GM21447 (cell line): ENCODE measurements around the gene CCDC60.

ENCODE experiments used
- ATAC-seq: cut with Tn5 transposase; IDR thresholded peaks from one replicate; pipeline ENCODE4 v1.9.1; 2021; ENCODE audit not compliant: unreplicated experiment

Gene CCDC60

DNA sequence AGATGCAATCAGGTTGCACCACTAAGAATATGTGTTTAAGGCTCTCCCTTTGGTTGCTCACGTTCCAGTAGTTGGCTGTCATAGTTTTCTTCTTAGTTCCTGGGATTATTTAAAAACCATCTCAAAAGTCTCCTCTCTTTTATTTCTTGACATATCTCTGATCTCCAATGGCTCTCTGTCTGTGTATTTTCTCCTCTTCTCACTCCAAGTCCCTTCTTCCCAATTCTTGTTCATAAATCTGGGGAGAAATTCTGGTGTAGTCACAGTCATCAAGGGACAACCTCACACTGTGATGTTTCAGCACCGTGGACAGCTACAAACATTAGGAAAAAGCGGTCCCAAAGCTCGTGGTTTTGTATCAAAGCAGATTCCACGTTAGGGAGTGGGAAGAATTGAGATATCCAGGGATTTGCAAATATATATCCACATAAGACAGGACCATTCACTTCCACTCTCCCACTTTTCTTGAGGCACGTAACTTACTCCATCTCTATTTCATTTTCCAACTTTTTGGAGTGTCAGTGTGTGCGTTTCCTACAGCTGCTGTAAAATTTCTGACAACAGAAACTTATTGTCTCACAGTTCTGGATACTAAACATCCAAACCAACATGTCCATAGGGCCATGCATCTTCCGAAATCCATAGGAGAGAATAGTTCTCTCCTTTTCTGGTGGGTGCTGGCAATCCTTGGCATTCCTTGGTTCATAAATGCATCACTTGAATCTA, 178.4 kb downstream of the CCDC60 start:
- ATAC-seq, result no peak

DNA sequence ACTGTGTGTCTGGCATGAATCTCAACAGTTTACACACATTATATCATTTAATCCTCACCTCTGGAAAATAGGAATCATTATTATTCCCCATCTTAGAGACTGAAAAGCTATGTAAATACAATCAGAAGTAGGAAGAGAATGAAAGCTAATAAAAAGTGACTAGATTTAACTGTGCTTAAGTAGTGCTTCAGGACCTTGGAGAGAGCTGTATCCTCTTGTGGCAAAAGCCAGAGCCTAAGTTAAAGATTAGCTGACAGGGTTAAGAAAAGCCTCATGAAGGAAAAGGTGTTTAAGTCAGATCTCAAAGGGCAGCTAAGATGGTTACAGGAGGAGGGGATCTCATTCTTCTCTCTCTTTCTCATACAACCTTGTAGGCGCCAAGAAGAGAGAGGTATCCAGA, 193.7 kb downstream of the CCDC60 start:
- no peak for ATAC-seq

DNA sequence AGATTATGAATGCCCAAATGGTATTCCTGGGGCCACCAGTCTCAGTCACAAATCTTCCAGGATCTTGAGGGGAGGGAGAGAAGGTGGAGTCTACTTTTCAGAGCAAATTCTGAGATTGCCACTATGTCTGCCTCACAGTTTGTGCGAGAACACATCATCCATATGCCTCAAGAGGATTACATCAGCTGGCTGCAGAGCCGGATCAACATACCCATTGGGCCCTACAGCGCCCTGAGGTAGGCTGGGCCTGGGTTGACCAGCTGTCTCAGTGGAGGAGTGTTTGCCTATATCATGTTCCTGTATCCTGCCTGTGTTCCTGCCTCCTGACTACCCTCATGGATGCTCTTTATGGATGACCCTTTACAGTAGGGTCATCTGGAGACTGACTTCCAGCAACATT, 205.9 kb downstream of the CCDC60 start:
- ATAC-seq, result no peak

DNA sequence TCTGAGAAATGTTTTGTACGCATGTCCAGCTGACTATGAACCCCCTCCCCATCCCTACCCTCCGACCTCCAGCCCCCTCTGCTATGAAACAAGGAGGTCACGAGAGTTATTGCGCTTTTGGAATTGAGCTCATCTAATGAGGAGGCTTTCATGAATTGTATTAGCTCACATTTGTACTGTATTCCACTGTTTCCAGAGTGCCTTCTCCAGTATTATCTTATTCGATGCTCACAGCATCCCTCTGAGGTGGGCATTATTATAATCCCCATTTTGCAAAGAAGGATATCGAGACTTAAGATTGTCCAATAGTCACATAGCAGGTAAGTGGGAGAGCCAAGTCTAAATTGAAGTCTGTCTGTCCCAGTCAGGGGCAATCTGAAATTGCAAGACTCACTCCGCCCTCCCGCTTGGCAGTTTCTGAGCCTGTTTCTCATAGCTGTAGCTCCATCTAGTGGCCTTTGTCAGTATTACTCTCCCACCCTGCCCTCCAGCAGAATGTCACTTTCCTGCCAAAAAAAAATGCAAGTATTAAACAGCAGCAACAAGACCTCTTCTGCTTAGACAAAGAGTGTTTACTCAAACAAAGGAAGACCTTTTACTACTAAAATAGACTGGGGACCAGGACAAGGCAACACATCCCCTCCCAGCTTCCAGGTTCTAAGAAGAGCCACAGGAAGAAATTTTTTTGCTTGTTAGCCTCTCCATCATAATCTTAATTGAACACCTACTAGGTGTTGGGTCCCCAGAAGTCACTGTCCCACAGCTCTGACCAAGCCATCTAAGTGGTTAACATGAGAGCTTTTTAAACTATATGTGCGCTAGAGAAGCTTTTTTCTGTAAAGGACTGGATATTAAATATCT, 210.5 kb downstream of the CCDC60 start:
- no peak for ATAC-seq

DNA sequence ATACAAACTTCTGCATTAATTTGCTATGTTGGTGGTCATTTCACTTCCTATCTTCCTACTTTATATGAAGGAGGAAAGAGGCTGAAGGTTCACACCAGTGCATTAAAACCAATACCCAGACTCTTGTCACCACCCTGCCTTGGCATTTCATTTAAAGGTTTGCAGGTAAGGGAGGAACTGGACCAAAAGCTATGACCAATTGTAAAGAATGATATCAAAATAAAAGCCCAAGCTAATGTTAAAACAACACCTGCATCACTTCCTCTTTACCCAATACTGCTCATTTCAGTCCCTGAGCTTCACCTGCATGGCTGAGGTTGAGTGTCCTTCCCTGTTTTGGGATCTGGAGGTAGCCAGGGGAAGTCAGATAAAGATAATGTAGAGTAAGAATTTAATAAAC, 211.8 kb downstream of the CCDC60 start:
- ATAC-seq, result no peak

DNA sequence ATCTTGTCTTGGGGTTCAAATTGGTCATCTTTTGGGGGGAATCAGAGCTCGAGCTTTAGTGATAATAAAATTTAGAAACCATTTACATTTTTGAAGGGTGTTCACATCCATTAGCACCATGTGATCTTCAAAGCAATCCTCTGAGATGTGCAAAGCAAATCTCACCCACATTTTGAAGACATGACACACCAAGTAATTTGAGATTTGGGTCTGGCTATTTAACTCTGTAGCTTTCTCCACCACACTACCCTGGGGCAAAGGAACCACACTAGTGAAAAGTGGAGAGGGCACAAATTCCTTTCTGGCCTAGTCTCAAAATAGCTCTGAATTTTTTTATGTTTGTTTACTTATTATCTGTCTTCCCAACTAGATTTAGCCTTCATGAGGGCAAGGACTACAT, 212.5 kb downstream of the CCDC60 start:
- ATAC-seq, result no peak

DNA sequence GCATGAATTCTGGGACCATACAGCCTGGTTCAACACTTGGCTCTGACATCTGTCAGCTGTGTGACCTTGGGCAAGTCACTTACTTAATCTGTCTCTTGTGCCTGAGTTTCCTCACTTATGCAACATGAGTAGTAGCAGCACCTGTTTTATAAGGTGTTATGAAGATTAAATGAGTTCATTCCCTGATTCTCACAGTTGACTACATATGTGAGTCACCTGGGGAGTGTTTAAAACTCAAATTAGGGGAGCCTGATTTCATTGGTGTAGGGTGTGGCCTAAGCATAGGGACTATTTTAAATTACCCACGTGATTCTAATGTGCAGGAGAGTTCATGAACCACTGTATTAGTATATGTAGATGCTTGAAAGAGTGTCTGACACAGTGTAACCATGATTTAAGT, 222.3 kb downstream of the CCDC60 start:
- ATAC-seq, result no peak

DNA sequence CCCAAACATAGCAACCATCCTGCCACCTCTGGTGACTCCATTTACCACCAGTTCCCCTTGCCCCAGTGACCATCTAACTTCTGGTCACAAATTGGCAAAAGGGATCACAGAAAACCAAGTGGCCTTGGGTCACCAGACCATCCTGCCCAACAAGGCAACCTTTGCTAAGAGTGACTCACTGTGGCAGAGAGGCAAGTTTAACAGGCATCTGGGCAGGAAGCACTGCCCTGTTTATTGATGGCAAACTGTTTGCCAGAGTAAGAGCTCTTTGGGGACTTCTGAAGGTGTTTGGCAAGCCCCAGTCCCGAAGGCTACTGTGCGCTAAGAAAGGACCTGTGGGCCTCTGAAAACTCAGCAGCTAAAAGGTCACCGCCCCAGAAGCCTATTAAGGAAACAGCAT, 230.9 kb downstream of the CCDC60 start:
- no peak for ATAC-seq

DNA sequence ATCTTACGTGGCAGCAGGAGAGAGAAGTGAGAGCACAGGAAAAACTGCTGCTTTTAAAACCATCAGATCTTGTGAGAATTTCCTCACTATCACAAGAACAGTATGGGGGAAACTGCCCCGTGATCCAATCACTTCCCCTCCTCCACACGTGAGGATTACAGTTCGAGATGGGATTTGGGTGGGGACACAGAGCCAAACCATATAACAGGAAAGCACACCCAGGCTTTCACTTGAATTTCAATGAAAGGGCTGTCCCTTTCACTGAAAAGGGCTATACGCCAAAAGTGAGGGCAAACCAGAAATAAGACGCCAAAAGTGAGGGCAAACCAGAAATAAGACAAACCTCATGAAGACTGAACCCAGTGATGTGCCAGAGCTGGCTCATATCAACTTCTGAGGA, 236.2 kb downstream of the CCDC60 start:
- ATAC-seq, result no peak

DNA sequence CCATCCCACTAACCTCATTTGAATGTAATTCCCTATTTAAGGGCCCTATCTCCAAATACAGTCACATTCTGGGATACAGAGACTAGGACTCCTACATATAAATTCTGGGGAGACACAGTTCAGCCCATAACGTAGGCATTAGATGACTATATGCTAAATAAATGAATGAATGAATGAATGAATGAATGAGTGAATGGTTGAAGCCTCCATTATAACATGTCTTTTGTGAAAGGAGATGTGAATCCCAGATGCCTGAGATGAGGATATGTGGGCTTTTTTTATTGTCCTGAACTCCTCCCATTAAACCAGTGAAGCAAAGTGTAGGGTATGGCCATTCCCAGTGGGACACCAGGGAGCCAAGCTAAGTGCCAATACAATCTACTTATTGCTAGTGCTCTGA, 238.6 kb downstream of the CCDC60 start:
- no peak for ATAC-seq

DNA sequence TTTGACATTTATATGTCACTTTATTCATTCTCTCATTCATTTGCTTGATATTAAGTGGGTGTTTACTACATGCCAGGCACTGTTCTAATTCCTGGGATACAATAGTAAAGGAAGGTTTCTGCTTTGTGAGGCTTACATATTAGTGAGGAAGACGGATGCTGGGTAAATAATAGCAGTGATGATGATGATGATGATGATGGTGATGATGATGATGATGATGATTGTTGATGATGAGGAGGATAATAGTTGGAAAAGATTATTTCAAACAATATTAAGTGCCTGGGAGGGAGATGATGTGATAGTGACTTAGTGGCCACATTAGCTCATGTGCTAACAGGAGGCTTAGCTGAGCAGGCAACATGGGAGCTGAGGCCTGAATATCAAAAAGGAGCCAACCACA, 239.7 kb downstream of the CCDC60 start:
- ATAC-seq, result no peak

DNA sequence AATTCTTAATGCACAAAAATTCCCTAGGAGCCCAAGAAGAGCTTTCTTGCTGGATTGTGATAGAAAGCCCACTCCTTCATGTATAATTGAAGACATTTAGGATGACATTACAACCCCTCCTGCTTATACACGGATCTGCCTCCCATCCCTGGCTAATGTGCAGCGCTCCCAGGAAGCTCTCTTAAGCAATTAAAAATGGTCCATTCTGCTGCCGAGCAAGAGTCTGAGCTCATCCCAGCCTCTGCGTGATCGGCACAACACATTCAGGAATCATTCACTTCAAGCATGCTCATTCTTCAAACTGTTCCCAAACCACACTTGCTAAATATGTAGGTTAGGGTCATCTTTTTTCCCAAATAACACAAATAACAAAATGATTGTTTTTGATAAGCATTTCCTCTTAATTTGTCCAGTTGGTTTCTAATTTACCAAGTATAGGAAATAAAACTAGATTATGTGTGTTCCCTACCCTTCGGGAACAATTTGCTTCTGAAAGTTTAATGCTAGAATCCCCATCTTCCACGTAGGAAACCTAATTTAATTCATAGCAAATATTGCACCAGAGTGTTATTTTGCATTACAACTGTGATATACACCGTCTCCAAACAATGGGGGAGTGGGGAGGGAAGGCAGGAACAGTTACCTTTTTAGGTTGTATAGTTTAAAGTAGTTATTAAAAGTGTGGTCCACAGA, 241.7 kb downstream of the CCDC60 start:
- no peak for ATAC-seq

DNA sequence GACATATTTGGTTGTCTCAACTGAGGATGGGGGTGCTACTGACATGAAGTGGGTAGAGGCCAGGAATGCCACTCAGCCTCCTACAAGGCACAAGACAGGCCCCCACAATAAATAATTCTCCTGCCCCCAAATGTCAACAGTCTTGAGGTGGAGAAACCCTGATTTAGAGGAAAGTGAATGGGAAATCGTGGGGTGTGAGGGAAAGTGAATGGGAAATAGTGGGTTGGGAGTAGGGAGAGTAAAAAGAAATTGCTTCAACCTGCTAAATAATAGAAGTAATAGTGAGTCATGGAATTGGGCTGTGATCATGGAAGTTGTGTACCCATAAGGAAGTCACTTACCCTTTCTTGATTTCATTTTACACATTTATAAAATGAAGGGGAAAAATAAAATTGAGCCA, 242.4 kb downstream of the CCDC60 start:
- ATAC-seq, result no peak

DNA sequence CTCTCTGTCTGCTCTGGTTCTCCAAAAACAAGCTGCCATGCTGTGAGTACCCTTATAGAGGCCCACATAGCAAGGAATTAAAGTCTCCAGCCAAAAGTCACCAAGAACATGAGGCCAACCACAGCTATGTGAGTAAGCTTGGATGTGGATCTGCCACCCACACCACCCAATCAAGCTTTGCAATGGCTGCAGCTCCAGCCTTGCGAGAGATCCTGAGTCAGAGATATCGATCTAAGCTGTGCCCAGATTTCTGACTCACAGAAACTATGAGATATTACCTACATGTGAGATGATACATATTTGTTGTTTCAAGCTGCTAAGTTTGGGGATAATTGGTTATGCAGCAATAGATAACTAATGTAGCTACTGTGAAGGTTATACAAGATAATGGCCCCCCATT, 243.6 kb downstream of the CCDC60 start:
- no peak for ATAC-seq

DNA sequence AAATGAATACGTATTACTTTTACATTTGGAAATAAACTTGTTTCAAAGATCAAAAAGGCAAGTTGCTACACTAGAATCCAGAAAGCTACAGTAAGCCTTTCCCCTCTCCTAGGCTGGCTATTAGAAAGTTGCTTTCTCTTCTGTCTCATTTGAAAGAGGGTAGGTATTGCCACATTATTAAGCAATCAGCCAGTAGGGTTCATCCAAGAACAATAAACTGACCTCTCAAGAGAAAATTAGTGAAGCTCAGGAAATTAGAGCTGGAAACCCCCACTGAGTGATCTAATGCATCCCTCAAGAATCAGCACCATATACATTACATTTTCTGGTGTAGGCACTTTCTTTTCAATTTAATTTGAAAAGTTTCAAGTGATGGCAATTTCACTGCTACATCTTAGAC, 254.6 kb downstream of the CCDC60 start:
- no peak for ATAC-seq

DNA sequence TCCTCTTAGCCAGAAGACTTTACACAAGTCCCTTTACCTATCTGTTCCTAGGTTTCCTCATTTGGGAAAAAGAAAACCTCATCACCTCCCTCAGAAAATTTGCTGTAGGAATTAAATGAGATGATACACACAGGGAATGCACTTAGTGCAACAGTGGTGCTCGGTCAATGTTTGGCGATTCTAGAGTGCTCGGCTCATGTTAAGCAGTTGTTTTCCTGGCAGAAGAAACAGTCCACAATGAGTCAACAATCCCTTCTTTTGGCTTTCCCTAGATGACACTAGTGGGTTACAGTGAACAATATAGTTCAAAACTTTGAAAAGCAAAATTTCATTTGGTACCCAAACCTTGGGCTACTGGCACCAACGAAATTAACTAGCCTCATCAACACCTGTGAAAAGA, 255.1 kb downstream of the CCDC60 start:
- no peak for ATAC-seq
